NK-92 (cell line): Measurements from ENCODE around the gene FAM228B.
A peak's percentile ranks its signal among the peaks of the same experiment; 100 is the strongest.
"Not testable (repeated sequence)": the region's sequence is repeated elsewhere in the genome, so short reads cannot be mapped to it uniquely, and the experiment has no call there.

ENCODE experiments used
- DNase-seq: peaks from one replicate; lab custom pipeline; 2025; ENCODE audit not compliant: unreplicated experiment; lab: John Stamatoyannopoulos, UW

The FAM228B gene

GRCh38 chr2:24123195-24123921 lies at the start of gene FAM228B, which contains the start of gene PFN4:
FAM228B (plus strand) TSS chr2:24123469; CDS start chr2:24124362, 893 bp downstream.
PFN4 (minus strand) TSS chr2:24123334; CDS start chr2:24122535, 799 bp downstream.
- no peak for DNase-seq

DNA sequence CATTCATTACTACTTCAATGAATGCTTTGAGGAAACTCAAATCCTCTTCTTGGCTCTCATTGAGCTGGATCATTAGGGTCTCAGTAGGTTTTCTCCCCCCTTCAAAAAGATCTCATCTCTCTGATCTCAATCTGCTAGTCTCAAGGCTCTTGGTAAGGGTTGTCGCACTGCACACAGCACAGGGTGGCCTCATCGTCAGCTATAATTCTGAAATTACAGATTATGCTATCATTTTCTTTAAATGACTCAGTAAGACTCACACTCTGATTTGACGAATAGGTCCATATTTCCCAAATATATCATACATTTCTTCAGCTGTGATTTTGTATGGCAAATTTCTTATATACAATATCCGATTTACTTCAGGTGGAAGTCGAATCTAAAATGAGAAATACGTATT lies 49.5 kb upstream of the FAM228B start:
- no peak for DNase-seq

- no peak for DNase-seq
Measured at GRCh38 chr2:24075259-24075658, 48.0 kb upstream of the FAM228B start.

DNA sequence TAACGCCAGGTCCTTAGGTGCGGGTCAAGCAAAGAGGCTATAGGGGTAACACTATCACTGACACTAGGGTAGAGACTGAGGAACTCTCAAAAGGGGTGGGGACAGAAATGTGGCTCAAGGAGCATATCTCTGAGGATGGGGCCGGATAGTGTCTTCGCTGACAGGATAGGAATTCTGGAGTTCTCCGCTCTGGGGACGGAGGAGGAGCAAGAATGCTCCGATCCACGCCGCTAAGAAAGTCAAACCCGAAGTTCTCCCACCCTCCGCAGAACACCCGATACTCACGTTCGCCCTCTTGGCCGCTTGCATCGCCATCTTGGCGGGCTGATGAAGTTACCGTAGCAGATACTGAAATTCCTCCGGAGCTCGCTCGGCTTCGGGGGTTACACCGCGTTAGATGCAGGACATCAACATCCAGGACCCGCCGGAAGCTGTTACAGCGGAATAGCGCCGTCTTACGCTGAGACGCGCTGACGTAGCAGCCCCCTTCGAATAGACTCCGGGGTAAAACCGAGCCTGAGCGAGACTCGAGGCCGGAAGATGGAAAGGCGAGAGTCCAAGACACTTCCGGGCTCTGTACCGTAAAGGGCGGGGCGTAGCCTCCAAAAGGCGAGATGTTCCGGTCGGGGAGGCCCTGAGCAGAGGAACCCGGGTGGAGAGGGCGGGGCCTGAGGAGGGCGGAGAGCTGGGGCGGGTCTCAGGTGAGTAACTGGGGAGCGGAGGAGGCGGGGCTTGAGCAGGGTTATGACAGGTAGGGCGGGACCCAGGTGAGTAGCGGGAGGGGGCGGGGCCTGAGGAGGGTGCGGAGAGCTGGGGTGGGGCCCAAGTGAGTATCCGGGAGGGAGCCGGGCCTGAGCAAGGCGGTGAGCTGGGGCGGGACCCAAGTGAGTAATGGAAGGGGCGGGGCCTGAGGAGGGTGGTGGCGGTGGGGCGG lies 47.1 kb upstream of the FAM228B start, which contains the start of gene SF3B6:
Gene SF3B6 (minus strand): TSS at position 412 of the 934 bp plus-strand sequence. CDS start 97 bp downstream, at position 315.
- peak; percentile 99 for DNase-seq

- no peak for DNase-seq
Measured at GRCh38 chr2:24076849-24077534, 46.3 kb upstream of the FAM228B start.

- DNase-seq: no peak
Measured at GRCh38 chr2:24077535-24077877, 45.8 kb upstream of the FAM228B start.

GRCh38 chr2:24077879-24078278 lies 45.4 kb upstream of the FAM228B start:
- no peak for DNase-seq

DNA sequence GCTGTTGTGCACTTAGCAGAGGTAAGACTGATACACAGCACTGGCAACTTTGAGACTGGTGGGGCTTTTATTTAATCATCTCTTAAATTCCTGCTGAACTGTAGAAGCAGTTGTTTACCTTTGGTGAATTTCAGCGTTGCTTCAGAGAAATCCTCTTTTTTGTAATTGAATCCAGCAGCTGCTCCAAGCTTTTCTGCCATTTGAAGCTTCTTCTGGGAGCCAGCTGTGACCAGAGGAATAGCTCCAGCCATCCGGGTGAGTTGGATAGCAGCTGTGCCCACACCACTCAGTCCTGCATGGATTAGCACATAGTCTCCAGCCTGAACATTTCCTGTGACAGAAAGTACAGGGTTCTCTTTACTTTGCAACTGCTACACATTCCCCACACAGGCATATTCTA lies 42.6 kb upstream of the FAM228B start:
- no peak for DNase-seq

- DNase-seq: no peak
Measured at GRCh38 chr2:24082787-24083566, 40.3 kb upstream of the FAM228B start.

GRCh38 chr2:24083567-24084385 lies 39.5 kb upstream of the FAM228B start:
- DNase-seq: no peak

- no peak for DNase-seq
Measured at GRCh38 chr2:24084386-24085199, 38.7 kb upstream of the FAM228B start, which contains the start of gene TP53I3. TP53I3 (minus strand) TSS chr2:24084834; CDS start chr2:24084326, 508 bp downstream.

DNA sequence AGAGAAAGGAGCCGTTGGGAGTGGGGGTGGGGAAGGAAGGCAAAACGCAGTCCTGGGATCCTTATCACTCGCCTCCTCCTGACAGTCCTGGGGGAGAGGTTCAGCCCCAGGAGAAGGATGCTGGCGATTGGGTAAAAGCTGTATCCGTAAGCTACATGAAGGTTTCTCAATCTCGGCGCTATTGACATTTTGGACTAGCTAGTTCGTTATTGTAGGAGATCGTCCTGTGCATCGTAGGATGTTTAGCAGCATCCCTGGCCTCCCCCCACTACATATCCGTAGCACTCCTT lies 38.1 kb upstream of the FAM228B start:
- no peak for DNase-seq

DNA sequence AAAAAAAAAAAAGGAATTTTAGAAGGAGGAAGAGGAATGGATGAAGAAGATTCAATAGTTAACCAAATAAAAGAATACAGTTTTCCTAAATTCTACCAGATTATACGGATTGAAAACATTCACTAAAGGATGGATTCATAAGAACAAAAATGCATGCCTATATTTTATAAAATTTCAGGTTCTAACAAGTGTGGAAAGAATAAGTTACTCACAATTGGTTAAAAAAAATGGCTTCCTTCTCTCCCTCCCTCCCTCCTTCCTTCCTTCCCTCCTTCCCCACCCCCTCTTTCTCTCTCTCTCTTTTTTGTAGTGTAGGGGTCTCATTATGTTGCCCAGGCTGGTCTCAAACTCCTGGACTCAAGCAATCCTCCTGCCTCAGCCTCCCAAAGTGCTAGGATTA lies 37.0 kb upstream of the FAM228B start:
- DNase-seq: no peak

GRCh38 chr2:24087032-24087431 lies 36.2 kb upstream of the FAM228B start:
- no peak for DNase-seq

- no peak for DNase-seq
Measured at GRCh38 chr2:24088821-24089359, 34.4 kb upstream of the FAM228B start.

DNA sequence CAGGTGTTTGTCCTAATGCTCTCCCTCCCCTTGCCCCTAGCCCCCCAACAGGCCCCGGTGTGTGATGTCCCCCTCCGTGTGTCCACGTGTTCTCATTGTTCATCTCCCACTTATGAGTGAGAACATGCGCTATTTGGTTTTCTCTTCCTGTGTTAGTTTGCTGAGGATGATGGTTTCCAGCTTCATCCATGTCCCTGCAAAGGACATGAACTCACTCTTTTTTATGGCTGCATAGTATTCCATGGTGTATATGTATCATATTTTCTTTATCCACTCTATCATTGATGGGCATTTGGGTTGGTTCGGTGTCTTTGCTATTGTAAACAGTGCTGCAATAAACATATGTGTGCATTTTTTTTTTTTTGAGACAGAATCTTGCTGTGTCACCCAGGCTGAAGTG lies 30.0 kb upstream of the FAM228B start:
- not testable (repeated sequence) for DNase-seq

- not testable (repeated sequence) for DNase-seq
Measured at GRCh38 chr2:24095171-24095677, 28.0 kb upstream of the FAM228B start.

GRCh38 chr2:24100732-24101131 lies 22.5 kb upstream of the FAM228B start:
- DNase-seq: not testable (repeated sequence)
